Sigmoid colon (tissue), 4 donors: ENCODE results near the gene ELAVL3.

Source experiments
- CTCF ChIP-seq, 4 experiments: fragments of 450-650 bp in 3 of 4; fragments of 200-600 bp in 1 of 4; IDR thresholded peaks; one replicate each; pipeline ENCODE4 v1.5.1; 2016 to 2019; ENCODE audit warnings: antibody characterized with exemption in 4 of 4, mild to moderate bottlenecking in 3 of 4, moderate library complexity in 2 of 4
- EP300 ChIP-seq, 4 donors: sonication (generic); formaldehyde crosslinking; IDR thresholded peaks; one replicate each; pipeline ENCODE4 v1.6.1; 2017; ENCODE audit warnings: antibody characterized with exemption in 4 of 4
- POLR2AphosphoS5 ChIP-seq, 4 donors: sonication (generic); formaldehyde crosslinking; IDR thresholded peaks; one replicate each; pipeline ENCODE4 v1.6.1; 2017; ENCODE audit warnings: antibody characterized with exemption in 4 of 4

DNA sequence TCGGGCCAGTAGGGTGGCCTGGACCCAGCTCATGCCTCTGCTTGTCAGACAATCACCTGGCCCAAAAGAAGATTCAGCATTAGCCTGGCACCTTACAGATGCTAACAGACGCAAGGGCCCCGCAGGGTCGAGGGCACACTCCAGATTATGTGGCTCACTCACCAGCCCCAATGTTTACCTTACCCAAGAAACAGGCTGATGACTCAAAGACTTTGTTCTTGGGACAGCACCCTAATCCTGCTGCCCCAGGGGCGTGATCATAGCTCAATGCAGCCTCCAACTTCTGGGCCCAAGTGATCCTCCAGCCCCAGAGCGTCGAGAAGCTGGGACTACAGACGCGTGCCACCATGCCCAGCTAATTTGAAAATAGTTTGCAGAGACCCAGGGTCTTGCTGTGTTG, 38.3 kb upstream of the ELAVL3 start:
- TF ChIP-seq CTCF (IDR thresholded peaks at IDR 0.05) (no peak), POLR2AphosphoS5 (IDR thresholded peaks at IDR 0.05) (no peak), EP300 (IDR thresholded peaks at IDR 0.05) (no peak)
